NT2/D1 (cell line): Measurements from ENCODE around the gene CCDC88C.
A peak's percentile ranks its signal among the peaks of the same experiment; 100 is the strongest.

Experiments
- DNase-seq: peaks from one replicate; pipeline ENCODE4 v3.0.0-alpha.2; 2011; ENCODE audit warnings: low read depth, low spot score
- H3K27me3 ChIP-seq: 2 replicates; pipeline ENCODE4 v1.6.0; 2011; ENCODE audit warnings: mild to moderate bottlenecking; ENCODE audit not compliant: insufficient read length, insufficient read depth
- H3K36me3 ChIP-seq: 2 replicates; pipeline ENCODE4 v1.6.1; 2011; ENCODE audit warnings: mild to moderate bottlenecking, low read length, mixed read lengths; ENCODE audit not compliant: insufficient read depth, insufficient read length
- H3K4me1 ChIP-seq: 2 replicates; pipeline ENCODE4 v1.5.1; 2011; ENCODE audit not compliant: insufficient read depth, insufficient read length
- H3K4me3 ChIP-seq: 2 replicates; pipeline ENCODE4 v1.5.1; 2011; ENCODE audit warnings: low read depth; ENCODE audit not compliant: insufficient read length
- H3K9ac ChIP-seq: 2 replicates; pipeline ENCODE4 v1.6.0; 2011; ENCODE audit warnings: low read depth; ENCODE audit not compliant: insufficient read length
- H3K9me3 ChIP-seq: 2 replicates; pipeline ENCODE4 v1.5.1; 2011; ENCODE audit warnings: mild to moderate bottlenecking, low read length; ENCODE audit not compliant: insufficient read depth
- SUZ12 ChIP-seq: IDR thresholded peaks from 2 replicates; pipeline ENCODE4 v1.6.1; 2011; ENCODE audit not compliant: insufficient read length, insufficient read depth; ENCODE audit errors: extremely low read depth
- YY1 ChIP-seq: IDR thresholded peaks from 2 replicates; pipeline ENCODE4 v1.6.1; 2011; ENCODE audit not compliant: insufficient read length, insufficient read depth
- ZNF274 ChIP-seq: IDR thresholded peaks from 2 replicates; pipeline ENCODE4 v1.6.1; 2011; ENCODE audit warnings: mild to moderate bottlenecking, low read depth, low read length

The CCDC88C gene, protein sequence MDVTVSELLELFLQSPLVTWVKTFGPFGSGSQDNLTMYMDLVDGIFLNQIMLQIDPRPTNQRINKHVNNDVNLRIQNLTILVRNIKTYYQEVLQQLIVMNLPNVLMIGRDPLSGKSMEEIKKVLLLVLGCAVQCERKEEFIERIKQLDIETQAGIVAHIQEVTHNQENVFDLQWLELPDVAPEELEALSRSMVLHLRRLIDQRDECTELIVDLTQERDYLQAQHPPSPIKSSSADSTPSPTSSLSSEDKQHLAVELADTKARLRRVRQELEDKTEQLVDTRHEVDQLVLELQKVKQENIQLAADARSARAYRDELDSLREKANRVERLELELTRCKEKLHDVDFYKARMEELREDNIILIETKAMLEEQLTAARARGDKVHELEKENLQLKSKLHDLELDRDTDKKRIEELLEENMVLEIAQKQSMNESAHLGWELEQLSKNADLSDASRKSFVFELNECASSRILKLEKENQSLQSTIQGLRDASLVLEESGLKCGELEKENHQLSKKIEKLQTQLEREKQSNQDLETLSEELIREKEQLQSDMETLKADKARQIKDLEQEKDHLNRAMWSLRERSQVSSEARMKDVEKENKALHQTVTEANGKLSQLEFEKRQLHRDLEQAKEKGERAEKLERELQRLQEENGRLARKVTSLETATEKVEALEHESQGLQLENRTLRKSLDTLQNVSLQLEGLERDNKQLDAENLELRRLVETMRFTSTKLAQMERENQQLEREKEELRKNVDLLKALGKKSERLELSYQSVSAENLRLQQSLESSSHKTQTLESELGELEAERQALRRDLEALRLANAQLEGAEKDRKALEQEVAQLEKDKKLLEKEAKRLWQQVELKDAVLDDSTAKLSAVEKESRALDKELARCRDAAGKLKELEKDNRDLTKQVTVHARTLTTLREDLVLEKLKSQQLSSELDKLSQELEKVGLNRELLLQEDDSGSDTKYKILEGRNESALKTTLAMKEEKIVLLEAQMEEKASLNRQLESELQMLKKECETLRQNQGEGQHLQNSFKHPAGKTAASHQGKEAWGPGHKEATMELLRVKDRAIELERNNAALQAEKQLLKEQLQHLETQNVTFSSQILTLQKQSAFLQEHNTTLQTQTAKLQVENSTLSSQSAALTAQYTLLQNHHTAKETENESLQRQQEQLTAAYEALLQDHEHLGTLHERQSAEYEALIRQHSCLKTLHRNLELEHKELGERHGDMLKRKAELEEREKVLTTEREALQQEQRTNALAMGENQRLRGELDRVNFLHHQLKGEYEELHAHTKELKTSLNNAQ (N-terminal part only)

DNA sequence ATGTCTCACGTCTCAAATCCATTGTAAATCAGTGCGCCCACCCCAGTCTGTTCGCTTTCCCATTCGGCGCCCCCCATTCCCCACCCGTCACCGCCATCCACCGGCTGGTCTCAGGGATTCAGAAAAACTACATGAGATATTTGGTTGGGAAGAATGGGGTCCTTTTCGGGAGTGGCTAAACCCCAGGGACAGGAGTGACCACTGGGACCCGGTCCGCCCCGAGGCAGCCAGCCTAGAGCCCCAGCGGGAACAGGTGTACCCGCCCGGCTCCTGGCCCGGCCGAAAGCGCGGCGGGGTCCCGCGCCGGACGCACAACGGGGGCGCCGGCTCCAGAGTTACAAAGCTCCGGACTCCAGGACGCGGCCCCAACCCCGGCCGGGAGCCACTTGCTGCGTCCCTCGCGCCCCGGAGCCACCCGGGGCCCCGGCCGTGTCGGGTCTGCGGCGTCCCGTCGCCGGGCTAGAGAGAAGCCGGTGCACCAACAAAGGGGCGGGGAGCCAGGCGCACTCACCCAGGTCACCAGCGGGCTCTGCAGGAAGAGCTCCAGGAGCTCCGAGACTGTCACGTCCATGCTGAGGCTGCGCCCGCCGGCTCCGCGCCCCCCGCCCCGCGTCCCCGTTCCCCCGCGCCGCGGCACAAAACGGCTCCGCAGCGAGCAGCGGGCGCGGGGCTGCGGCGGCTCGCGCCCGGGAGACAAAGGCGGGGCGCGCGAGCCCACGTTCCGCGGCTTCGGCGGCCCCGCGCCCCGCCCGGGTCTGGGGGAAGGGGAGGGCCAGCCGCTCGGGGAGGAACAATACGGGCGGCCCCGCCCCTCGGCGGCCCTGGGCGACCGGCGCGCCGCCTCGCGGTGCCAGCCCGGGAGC lies at the start of gene CCDC88C:
Gene CCDC88C, minus strand, starts transcription at position 701 of the 863 bp plus-strand sequence. Its CDS starts 130 bp downstream, at position 571.
- no peak for DNase-seq
- no peaks in the 10 kb centered on the region for H3K4me1 ChIP-seq
- H3K27me3 ChIP-seq: no peaks in the 10 kb centered on the region
- no peak for TF ChIP-seq ZNF274
- no peak for TF ChIP-seq SUZ12
- no peak for TF ChIP-seq YY1
- H3K4me3 ChIP-seq: peak within 1 kb of the TSS; percentile 63
- H3K9ac ChIP-seq: peak within 1 kb of the TSS; percentile 82
- no peaks in the 10 kb centered on the region for H3K9me3 ChIP-seq
- peaks cover 10% of the 10 kb centered on the region for H3K36me3 ChIP-seq

- Histone ChIP-seq H3K9ac (no peak overlapping the region), H3K4me3 (no peak overlapping the region), H3K36me3 (peaks cover 86% of the 10 kb centered on the region), H3K9me3 (no peaks in the 10 kb centered on the region), H3K27me3 (no peaks in the 10 kb centered on the region), H3K4me1 (no peaks in the 10 kb centered on the region)
- no peak for TF ChIP-seq SUZ12
- no peak for TF ChIP-seq YY1
- TF ChIP-seq ZNF274: no peak
- DNase-seq: no peak
Measured at GRCh38 chr14:91466192-91466591, 48.6 kb upstream of the CCDC88C start.

DNA sequence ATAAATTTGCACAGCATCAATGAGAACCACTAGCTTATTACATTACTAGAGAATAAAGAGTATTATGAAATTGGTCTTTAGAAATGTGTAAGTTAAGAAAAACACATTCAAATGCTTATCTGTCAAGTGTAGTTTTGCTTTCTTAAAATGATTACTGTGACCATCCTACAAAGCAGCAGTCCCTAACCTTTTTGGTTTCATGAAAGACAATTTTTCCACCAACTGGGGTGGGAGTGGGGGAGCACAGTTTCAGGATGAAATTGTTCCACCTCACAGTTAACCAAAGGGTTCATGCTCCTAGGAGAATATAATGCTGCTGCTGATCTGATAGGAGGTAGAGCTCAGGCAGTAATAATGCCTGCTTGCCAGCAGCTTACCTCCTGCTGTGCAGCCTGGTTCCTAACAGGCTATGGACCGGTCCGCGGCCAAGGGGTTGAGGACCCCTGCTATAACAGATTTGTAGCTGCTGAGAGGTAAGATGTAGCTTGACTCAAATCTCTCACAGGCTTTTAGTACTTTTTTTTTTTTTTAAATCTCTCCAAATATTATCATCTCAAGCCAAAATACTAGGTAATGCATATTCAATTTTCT lies 47.1 kb upstream of the CCDC88C start:
- TF ChIP-seq SUZ12 (no peak), YY1 (no peak), ZNF274 (no peak)

GRCh38 chr14:91458612-91459011 lies 41.0 kb upstream of the CCDC88C start:
- Histone ChIP-seq H3K4me1 (no peaks in the 10 kb centered on the region), H3K4me3 (no peak overlapping the region), H3K27me3 (no peaks in the 10 kb centered on the region), H3K36me3 (peaks cover 74% of the 10 kb centered on the region), H3K9ac (no peak overlapping the region), H3K9me3 (no peaks in the 10 kb centered on the region)
- TF ChIP-seq YY1: no peak
- TF ChIP-seq ZNF274: no peak
- no peak for TF ChIP-seq SUZ12
- DNase-seq: no peak

More for the DNA sequence above, 47.1 kb upstream of the CCDC88C start:
- Histone ChIP-seq H3K27me3 (no peaks in the 10 kb centered on the region), H3K9me3 (no peaks in the 10 kb centered on the region), H3K36me3 (peaks cover 84% of the 10 kb centered on the region), H3K4me3 (no peak overlapping the region), H3K9ac (no peak overlapping the region), H3K4me1 (no peaks in the 10 kb centered on the region)
- no peak for DNase-seq

GRCh38 chr14:91456283-91456682 lies 38.7 kb upstream of the CCDC88C start:
- H3K9ac ChIP-seq: no peak overlapping the region
- peaks cover 53% of the 10 kb centered on the region for H3K36me3 ChIP-seq
- H3K4me3 ChIP-seq: no peak overlapping the region
- DNase-seq: no peak
- TF ChIP-seq SUZ12 (no peak), ZNF274 (no peak), YY1 (no peak)
- H3K4me1 ChIP-seq: no peaks in the 10 kb centered on the region
- H3K27me3 ChIP-seq: no peaks in the 10 kb centered on the region
- H3K9me3 ChIP-seq: no peaks in the 10 kb centered on the region

- H3K27me3 ChIP-seq: no peaks in the 10 kb centered on the region
- DNase-seq: no peak
- peaks cover 38% of the 10 kb centered on the region for H3K36me3 ChIP-seq
- H3K4me3 ChIP-seq: no peak overlapping the region
- no peaks in the 10 kb centered on the region for H3K9me3 ChIP-seq
- TF ChIP-seq YY1 (no peak), SUZ12 (no peak), ZNF274 (no peak)
- H3K4me1 ChIP-seq: no peaks in the 10 kb centered on the region
- no peak overlapping the region for H3K9ac ChIP-seq
Measured at GRCh38 chr14:91454580-91454979, 37.0 kb upstream of the CCDC88C start.
